NCI-H128 (cell line): ENCODE measurements around the gene CCDC60.
A peak's percentile ranks its signal among the peaks of the same experiment; 100 is the strongest.

Experiments used
- DNase-seq: peaks from one replicate; lab custom pipeline; 2025; ENCODE audit not compliant: unreplicated experiment; lab: John Stamatoyannopoulos, UW

Gene CCDC60

DNA sequence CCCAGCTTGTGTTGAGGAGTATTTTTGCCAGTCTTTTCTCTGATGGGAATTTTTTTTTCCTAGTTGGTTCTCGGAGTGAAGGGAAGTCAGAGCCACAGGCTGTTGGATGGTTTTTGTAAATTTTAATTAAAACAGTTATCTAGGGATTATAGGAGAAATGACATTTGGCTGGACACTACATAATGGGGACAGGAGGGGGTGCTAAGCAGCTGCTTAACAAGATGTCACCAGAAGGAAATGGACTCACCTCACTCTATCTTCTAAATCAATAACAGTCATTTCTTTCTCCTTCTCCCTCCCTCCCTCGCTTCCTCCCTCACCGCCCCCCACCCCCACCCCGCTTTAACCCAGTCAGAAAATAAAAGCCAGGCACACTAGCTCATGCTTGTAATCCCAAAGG, 165.7 kb downstream of the CCDC60 start:
- DNase-seq, result no peak

GRCh38 chr12:119501052-119501451, 166.5 kb downstream of the CCDC60 start:
- no peak for DNase-seq

- DNase-seq, result no peak
Measured at GRCh38 chr12:119505001-119505400, 170.5 kb downstream of the CCDC60 start.

DNA sequence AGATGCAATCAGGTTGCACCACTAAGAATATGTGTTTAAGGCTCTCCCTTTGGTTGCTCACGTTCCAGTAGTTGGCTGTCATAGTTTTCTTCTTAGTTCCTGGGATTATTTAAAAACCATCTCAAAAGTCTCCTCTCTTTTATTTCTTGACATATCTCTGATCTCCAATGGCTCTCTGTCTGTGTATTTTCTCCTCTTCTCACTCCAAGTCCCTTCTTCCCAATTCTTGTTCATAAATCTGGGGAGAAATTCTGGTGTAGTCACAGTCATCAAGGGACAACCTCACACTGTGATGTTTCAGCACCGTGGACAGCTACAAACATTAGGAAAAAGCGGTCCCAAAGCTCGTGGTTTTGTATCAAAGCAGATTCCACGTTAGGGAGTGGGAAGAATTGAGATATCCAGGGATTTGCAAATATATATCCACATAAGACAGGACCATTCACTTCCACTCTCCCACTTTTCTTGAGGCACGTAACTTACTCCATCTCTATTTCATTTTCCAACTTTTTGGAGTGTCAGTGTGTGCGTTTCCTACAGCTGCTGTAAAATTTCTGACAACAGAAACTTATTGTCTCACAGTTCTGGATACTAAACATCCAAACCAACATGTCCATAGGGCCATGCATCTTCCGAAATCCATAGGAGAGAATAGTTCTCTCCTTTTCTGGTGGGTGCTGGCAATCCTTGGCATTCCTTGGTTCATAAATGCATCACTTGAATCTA, 178.4 kb downstream of the CCDC60 start:
- no peak for DNase-seq

GRCh38 chr12:119528241-119528640, 193.7 kb downstream of the CCDC60 start:
- no peak for DNase-seq

GRCh38 chr12:119540476-119540875, 205.9 kb downstream of the CCDC60 start:
- DNase-seq, result no peak

DNA sequence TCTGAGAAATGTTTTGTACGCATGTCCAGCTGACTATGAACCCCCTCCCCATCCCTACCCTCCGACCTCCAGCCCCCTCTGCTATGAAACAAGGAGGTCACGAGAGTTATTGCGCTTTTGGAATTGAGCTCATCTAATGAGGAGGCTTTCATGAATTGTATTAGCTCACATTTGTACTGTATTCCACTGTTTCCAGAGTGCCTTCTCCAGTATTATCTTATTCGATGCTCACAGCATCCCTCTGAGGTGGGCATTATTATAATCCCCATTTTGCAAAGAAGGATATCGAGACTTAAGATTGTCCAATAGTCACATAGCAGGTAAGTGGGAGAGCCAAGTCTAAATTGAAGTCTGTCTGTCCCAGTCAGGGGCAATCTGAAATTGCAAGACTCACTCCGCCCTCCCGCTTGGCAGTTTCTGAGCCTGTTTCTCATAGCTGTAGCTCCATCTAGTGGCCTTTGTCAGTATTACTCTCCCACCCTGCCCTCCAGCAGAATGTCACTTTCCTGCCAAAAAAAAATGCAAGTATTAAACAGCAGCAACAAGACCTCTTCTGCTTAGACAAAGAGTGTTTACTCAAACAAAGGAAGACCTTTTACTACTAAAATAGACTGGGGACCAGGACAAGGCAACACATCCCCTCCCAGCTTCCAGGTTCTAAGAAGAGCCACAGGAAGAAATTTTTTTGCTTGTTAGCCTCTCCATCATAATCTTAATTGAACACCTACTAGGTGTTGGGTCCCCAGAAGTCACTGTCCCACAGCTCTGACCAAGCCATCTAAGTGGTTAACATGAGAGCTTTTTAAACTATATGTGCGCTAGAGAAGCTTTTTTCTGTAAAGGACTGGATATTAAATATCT, 210.5 kb downstream of the CCDC60 start:
- DNase-seq, result peak; percentile 64

DNA sequence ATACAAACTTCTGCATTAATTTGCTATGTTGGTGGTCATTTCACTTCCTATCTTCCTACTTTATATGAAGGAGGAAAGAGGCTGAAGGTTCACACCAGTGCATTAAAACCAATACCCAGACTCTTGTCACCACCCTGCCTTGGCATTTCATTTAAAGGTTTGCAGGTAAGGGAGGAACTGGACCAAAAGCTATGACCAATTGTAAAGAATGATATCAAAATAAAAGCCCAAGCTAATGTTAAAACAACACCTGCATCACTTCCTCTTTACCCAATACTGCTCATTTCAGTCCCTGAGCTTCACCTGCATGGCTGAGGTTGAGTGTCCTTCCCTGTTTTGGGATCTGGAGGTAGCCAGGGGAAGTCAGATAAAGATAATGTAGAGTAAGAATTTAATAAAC, 211.8 kb downstream of the CCDC60 start:
- DNase-seq, result no peak

GRCh38 chr12:119547001-119547400, 212.5 kb downstream of the CCDC60 start:
- DNase-seq, result no peak

GRCh38 chr12:119556854-119557253, 222.3 kb downstream of the CCDC60 start:
- no peak for DNase-seq

GRCh38 chr12:119565404-119565803, 230.9 kb downstream of the CCDC60 start:
- DNase-seq, result no peak

DNA sequence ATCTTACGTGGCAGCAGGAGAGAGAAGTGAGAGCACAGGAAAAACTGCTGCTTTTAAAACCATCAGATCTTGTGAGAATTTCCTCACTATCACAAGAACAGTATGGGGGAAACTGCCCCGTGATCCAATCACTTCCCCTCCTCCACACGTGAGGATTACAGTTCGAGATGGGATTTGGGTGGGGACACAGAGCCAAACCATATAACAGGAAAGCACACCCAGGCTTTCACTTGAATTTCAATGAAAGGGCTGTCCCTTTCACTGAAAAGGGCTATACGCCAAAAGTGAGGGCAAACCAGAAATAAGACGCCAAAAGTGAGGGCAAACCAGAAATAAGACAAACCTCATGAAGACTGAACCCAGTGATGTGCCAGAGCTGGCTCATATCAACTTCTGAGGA, 236.2 kb downstream of the CCDC60 start:
- DNase-seq, result no peak

- no peak for DNase-seq
Measured at GRCh38 chr12:119573086-119573485, 238.6 kb downstream of the CCDC60 start.

- DNase-seq, result no peak
Measured at GRCh38 chr12:119574255-119574654, 239.7 kb downstream of the CCDC60 start.

DNA sequence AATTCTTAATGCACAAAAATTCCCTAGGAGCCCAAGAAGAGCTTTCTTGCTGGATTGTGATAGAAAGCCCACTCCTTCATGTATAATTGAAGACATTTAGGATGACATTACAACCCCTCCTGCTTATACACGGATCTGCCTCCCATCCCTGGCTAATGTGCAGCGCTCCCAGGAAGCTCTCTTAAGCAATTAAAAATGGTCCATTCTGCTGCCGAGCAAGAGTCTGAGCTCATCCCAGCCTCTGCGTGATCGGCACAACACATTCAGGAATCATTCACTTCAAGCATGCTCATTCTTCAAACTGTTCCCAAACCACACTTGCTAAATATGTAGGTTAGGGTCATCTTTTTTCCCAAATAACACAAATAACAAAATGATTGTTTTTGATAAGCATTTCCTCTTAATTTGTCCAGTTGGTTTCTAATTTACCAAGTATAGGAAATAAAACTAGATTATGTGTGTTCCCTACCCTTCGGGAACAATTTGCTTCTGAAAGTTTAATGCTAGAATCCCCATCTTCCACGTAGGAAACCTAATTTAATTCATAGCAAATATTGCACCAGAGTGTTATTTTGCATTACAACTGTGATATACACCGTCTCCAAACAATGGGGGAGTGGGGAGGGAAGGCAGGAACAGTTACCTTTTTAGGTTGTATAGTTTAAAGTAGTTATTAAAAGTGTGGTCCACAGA, 241.7 kb downstream of the CCDC60 start:
- DNase-seq, result no peak

DNA sequence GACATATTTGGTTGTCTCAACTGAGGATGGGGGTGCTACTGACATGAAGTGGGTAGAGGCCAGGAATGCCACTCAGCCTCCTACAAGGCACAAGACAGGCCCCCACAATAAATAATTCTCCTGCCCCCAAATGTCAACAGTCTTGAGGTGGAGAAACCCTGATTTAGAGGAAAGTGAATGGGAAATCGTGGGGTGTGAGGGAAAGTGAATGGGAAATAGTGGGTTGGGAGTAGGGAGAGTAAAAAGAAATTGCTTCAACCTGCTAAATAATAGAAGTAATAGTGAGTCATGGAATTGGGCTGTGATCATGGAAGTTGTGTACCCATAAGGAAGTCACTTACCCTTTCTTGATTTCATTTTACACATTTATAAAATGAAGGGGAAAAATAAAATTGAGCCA, 242.4 kb downstream of the CCDC60 start:
- no peak for DNase-seq

- no peak for DNase-seq
Measured at GRCh38 chr12:119578112-119578511, 243.6 kb downstream of the CCDC60 start.

- no peak for DNase-seq
Measured at GRCh38 chr12:119589097-119589496, 254.6 kb downstream of the CCDC60 start.

DNA sequence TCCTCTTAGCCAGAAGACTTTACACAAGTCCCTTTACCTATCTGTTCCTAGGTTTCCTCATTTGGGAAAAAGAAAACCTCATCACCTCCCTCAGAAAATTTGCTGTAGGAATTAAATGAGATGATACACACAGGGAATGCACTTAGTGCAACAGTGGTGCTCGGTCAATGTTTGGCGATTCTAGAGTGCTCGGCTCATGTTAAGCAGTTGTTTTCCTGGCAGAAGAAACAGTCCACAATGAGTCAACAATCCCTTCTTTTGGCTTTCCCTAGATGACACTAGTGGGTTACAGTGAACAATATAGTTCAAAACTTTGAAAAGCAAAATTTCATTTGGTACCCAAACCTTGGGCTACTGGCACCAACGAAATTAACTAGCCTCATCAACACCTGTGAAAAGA, 255.1 kb downstream of the CCDC60 start:
- DNase-seq, result no peak
